HepG2 (cell line): Measurements from ENCODE around the gene DNM3. TPM values are rescaled to one million over a fixed set of nuclear protein-coding genes. Genes with fewer than 3 reads are reported as not detected.

Experiments used
- ATAC-seq: fragments of 200-7000 bp; cut with Tn5 transposase; 3 replicates; pipeline ENCODE4 v1.9.1; 2020; ENCODE audit warnings: mild to moderate bottlenecking, moderate library complexity
- BruUV-seq: library from RNA; stranded (reverse); fragments of 400-500 nt; replicated peaks from 2 replicates; lab custom pipeline; 2021; lab: Mats Ljungman, UMichigan
- CTCF ChIA-PET: fragments of 300-600 bp; formaldehyde crosslinking; extraction: SDS; loops from one replicate; lab custom pipeline; 2021; ENCODE audit warnings: low total read pairs, inconsistent platforms, low intra/inter-chr PET ratio; lab: Yijun Ruan, JAX
- POLR2A ChIA-PET: fragments of 350-600 bp; sonication (Branson Sonifier 250); formaldehyde crosslinking; loops from one replicate; lab custom pipeline; 2020; ENCODE audit warnings: antibody characterized with exemption, inconsistent platforms; lab: Yijun Ruan, JAX
- DNase-seq: peaks from one replicate; pipeline ENCODE4 v3.0.0-alpha.2; 2015; ENCODE audit warnings: low spot score
- FAIRE-seq: peaks from 3 replicates; lab custom pipeline; 2011; peaks lifted over from hg19 to GRCh38; lab: Jason Lieb, UNC
- H2AFZ ChIP-seq: one replicate; pipeline ENCODE4 v1.6.1; 2011; ENCODE audit warnings: low read length, inconsistent platforms
- H3K27ac ChIP-seq: fragments of 300-600 bp; 3 replicates; pipeline ENCODE4 v1.8.0; 2011; ENCODE audit warnings: mixed run types, mild to moderate bottlenecking, mixed read lengths, low read length, inconsistent platforms; ENCODE audit not compliant: insufficient read depth; ENCODE audit errors: extremely low read length
- H3K27me3 ChIP-seq, 2 experiments: fragments of 200-600 bp in 1 of 2; 2 replicates in 1 of 2; 3 replicates in 1 of 2; pipeline versions ENCODE4 v1.6.0 to v1.8.0; 2011; ENCODE audit warnings: low read length in 2 of 2, mild to moderate bottlenecking in 2 of 2, moderate library complexity in 2 of 2, inconsistent platforms in 1 of 2; ENCODE audit not compliant: insufficient read depth in 2 of 2, control insufficient read depth in 1 of 2
- H3K36me3 ChIP-seq, 2 experiments: fragments of 200-600 bp in 1 of 2; replicated peaks in 1 of 2; 2 replicates in 1 of 2; 3 replicates in 1 of 2; pipeline versions ENCODE4 v1.5.1 to v1.8.0; 2011; ENCODE audit warnings: low read length in 2 of 2, inconsistent platforms in 1 of 2; ENCODE audit not compliant: insufficient read depth in 2 of 2, control insufficient read depth in 1 of 2
- H3K4me1 ChIP-seq: 2 replicates; pipeline ENCODE4 v1.5.1; 2012; ENCODE audit warnings: low read length, inconsistent platforms; ENCODE audit not compliant: insufficient read depth
- H3K4me2 ChIP-seq: 2 replicates; pipeline ENCODE4 v1.6.0; 2011; ENCODE audit warnings: low read depth, low read length, inconsistent platforms
- H3K4me3 ChIP-seq, 3 experiments: fragments of 200-600 bp in 1 of 3; sonication (generic), shearing (Covaris generic) in 1 of 3; replicated peaks in 1 of 3; 2 replicates each; pipeline ENCODE4 v1.5.1; 2011 to 2016; ENCODE audit warnings: low read length in 3 of 3, inconsistent platforms in 2 of 3, low read depth in 2 of 3, mild to moderate bottlenecking in 2 of 3, control low read depth in 1 of 3, mixed read lengths in 1 of 3; ENCODE audit not compliant: insufficient read depth in 1 of 3
- H3K79me2 ChIP-seq: one replicate; pipeline ENCODE4 v1.6.1; 2011; ENCODE audit warnings: low read length, inconsistent platforms; ENCODE audit not compliant: insufficient read depth
- H3K9ac ChIP-seq: 2 replicates; pipeline ENCODE4 v1.6.0; 2011; ENCODE audit warnings: mild to moderate bottlenecking, low read depth, low read length, inconsistent platforms; ENCODE audit not compliant: insufficient read depth
- H3K9me3 ChIP-seq: 2 replicates; pipeline ENCODE4 v1.5.1; 2012; ENCODE audit warnings: mild to moderate bottlenecking, low read length
- H4K20me1 ChIP-seq: 2 replicates; pipeline ENCODE4 v1.6.0; 2011; ENCODE audit warnings: inconsistent platforms, mild to moderate bottlenecking, low read length, moderate library complexity; ENCODE audit not compliant: insufficient read depth
- HNRNPH1 ChIP-seq: fragments of 200-400 bp; formaldehyde crosslinking; optimal IDR thresholded peaks from 2 replicates; pipeline ENCODE3; 2017; ENCODE audit warnings: mild to moderate bottlenecking, low read depth, low read length
- HOXA5 ChIP-seq: sonication (generic); formaldehyde crosslinking; IDR thresholded peaks from 2 replicates; pipeline ENCODE4 v1.4.0; 2020; ENCODE audit warnings: missing genetic modification reagents
- ZNF431 ChIP-seq: sonication (generic); formaldehyde crosslinking; IDR thresholded peaks from 2 replicates; pipeline ENCODE4 v1.9.0; 2022; ENCODE audit warnings: missing genetic modification reagents, low read depth, mild to moderate bottlenecking, borderline replicate concordance
- ZNF678 ChIP-seq: sonication (generic); formaldehyde crosslinking; IDR thresholded peaks from 2 replicates; pipeline ENCODE4 v1.4.0; 2020; ENCODE audit warnings: mild to moderate bottlenecking, missing genetic modification reagents
- ZNF724P ChIP-seq: sonication (generic); formaldehyde crosslinking; IDR thresholded peaks from 2 replicates; pipeline ENCODE4 v1.8.0; 2022; ENCODE audit warnings: missing genetic modification reagents, borderline replicate concordance
- WGBS: methylation state at CpG from one replicate; pipeline ENCODE4 v1.1.6; 2017; ENCODE audit warnings: low lambda C conversion rate; 5-methylcytosine and 5-hydroxymethylcytosine counted together
- in situ Hi-C: cut with HindIII; loops from 2 replicates; pipeline ENCODE4 v1.10.0; 2017; ENCODE audit warnings: low pct_unique_long_range_greater_than_20kb; ENCODE audit not compliant: extremely low pct_ligation_motif_present
- intact Hi-C: fragments of 100-400 bp; cut with micrococcal nuclease; formaldehyde crosslinking; loops from one replicate; pipeline ENCODE4 v1.10.0; 2022; ENCODE audit not compliant: unreplicated experiment
- polyA plus RNA-seq, 8 experiments: library from polyadenylated mRNA; depleted of rRNA in 3 of 8; stranded (reverse) in 7 of 8; unstranded in 1 of 8; fragments of >200 nt; fragmentation: Illumina TruSeq in 4 of 8; extraction: Trizol in 4 of 8; gene quantifications; 2 replicates each; pipeline versions ENCODE4 v1.2.1 to v1.2.3, GENCODE V29; 2011 to 2016; ENCODE audit warnings: low read depth in 4 of 8, missing spikeins in 1 of 8, mixed read lengths in 1 of 8; ENCODE audit not compliant: insufficient read depth in 1 of 8
- total RNA-seq, 5 experiments: library from RNA; depleted of rRNA; stranded (reverse); fragments of >200 nt; fragmentation: Illumina TruSeq; extraction: Trizol; gene quantifications; 2 replicates each; pipeline ENCODE4 v1.2.3, GENCODE V29; 2016; ENCODE audit warnings: low read depth in 1 of 5

Gene DNM3
- total and polyA plus RNA-seq, 2 of the 13 experiments (the other 11 are each of a cell fraction or from before 2014, with no cell fraction given), result 0.05 TPM; not detected in 1

DNA sequence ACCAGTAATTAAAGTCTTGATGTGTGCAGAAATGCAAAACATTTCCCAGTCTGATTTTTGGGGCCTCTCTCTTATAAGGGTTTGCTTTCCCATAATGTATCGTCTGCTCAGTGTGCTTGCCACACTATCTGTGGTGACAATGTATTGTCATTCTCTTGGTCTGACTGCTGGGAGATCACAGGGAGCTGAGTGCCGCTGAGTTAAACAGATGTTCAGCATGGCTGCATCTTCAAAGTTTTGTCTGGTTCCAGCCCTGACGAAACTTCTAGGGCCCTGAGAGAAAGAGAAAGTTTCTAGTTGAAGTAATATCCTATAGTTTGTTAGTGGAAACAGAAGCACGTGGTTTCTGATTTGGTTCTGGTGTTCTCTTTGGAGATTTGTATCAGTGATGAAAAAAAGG, 42.6 kb downstream of the DNM3 start:
- H3K27me3 ChIP-seq, result no peaks in the 10 kb centered on the region; a peak in 1 of 5 replicates
- POLR2A ChIA-PET, result no interaction called here

GRCh38 chr1:171884475-171884874, 43.2 kb downstream of the DNM3 start:
- H3K27ac ChIP-seq, result no peak overlapping the region
- in situ Hi-C loops, result no loop called here

More for the DNA sequence above, 42.6 kb downstream of the DNM3 start:
- 11% methylated on average over 4 of the region's 4 CpGs for WGBS
- Histone ChIP-seq H3K79me2 (no peaks in the 10 kb centered on the region), H2AFZ (no peak overlapping the region), H3K9me3 (no peaks in the 10 kb centered on the region), H3K27ac (no peak overlapping the region), H4K20me1 (no peaks in the 10 kb centered on the region), H3K9ac (no peak overlapping the region), H3K4me2 (no peak overlapping the region), H3K4me3 (no peak overlapping the region), H3K4me1 (no peaks in the 10 kb centered on the region), H3K36me3 (no peaks in the 10 kb centered on the region)
- CTCF ChIA-PET, result no interaction called here
- BruUV-seq, result no TSS peak
- DNase-seq (no peak), ATAC-seq (no peak), FAIRE-seq (no peak)
- TF ChIP-seq ZNF724P (no peak), ZNF431 (CRISPR knock-in tag) (no peak), ZNF678 (CRISPR knock-in tag) (no peak), HOXA5 (no peak)
- intact Hi-C loops (no loop called here), in situ Hi-C loops (no loop called here)

More at GRCh38 chr1:171884475-171884874, 43.2 kb downstream of the DNM3 start:
- Histone ChIP-seq H3K27me3 (no peaks in the 10 kb centered on the region; a peak in 1 of 5 replicates), H3K4me1 (no peaks in the 10 kb centered on the region), H4K20me1 (no peaks in the 10 kb centered on the region), H3K4me2 (no peak overlapping the region), H3K79me2 (no peaks in the 10 kb centered on the region), H2AFZ (no peak overlapping the region), H3K9ac (no peak overlapping the region), H3K9me3 (no peaks in the 10 kb centered on the region), H3K36me3 (no peaks in the 10 kb centered on the region), H3K4me3 (no peak overlapping the region)
- POLR2A ChIA-PET, result no interaction called here
- whole genome bisulfite sequencing, result 45% methylated on average over 1 of the region's 1 CpG
- ATAC-seq, result no peak
- no peak for FAIRE-seq
- TF ChIP-seq HNRNPH1, result no peak
- DNase-seq, result no peak
- CTCF ChIA-PET, result no interaction called here
- intact Hi-C loops, result no loop called here
- no TSS peak for BruUV-seq
